Esophagus (tissue), 2 donors: ENCODE measurements around the gene CLEC4D. TPM values are rescaled to one million over a fixed set of nuclear protein-coding genes. Genes with fewer than 3 reads are reported as not detected.
"Not testable (repeated sequence)": the region's sequence is repeated elsewhere in the genome, so short reads cannot be mapped to it uniquely, and the experiment has no call there.

ENCODE experiments used
- H3K27ac ChIP-seq, 2 donors: one replicate each; pipeline ENCODE4 v1.5.1; 2013; ENCODE audit warnings: low read depth in 2 of 2, mild to moderate bottlenecking in 2 of 2, inconsistent platforms in 1 of 2, low read length in 1 of 2, moderate library complexity in 1 of 2
- H3K27me3 ChIP-seq, 2 donors: one replicate each; pipeline ENCODE4 v1.6.1; 2013; ENCODE audit warnings: low read length in 2 of 2, control low read depth in 1 of 2, mild to moderate bottlenecking in 1 of 2; ENCODE audit not compliant: insufficient read depth in 2 of 2, control insufficient read depth in 1 of 2
- H3K36me3 ChIP-seq, 2 donors: one replicate each; pipeline ENCODE4 v1.6.1; 2013; ENCODE audit warnings: low read length in 1 of 2; ENCODE audit not compliant: control insufficient read depth in 2 of 2, insufficient read depth in 2 of 2
- H3K4me1 ChIP-seq, 2 donors: one replicate each; pipeline ENCODE4 v1.6.1; 2013; ENCODE audit warnings: low read length in 1 of 2; ENCODE audit not compliant: control insufficient read depth in 2 of 2, insufficient read depth in 2 of 2
- H3K4me3 ChIP-seq, 2 donors: one replicate each; pipeline ENCODE4 v1.5.1; 2013; ENCODE audit warnings: low read length in 2 of 2, mild to moderate bottlenecking in 2 of 2, low read depth in 1 of 2, moderate library complexity in 1 of 2
- H3K9me3 ChIP-seq, 2 donors: one replicate each; pipeline ENCODE4 v1.6.1; 2013; ENCODE audit warnings: mild to moderate bottlenecking in 2 of 2, low read depth in 1 of 2, low read length in 1 of 2, moderate library complexity in 1 of 2; ENCODE audit not compliant: control insufficient read depth in 2 of 2, insufficient read depth in 1 of 2
- WGBS, 2 donors: extraction: QIAGEN DNeasy Blood & Tissue Kit; methylation state at CpG; one replicate each; pipeline ENCODE4 v1.1.7; 2013; 5-methylcytosine and 5-hydroxymethylcytosine counted together
- polyA plus RNA-seq, 2 donors: library from polyadenylated mRNA; stranded (reverse); fragments of 200-250 nt; gene quantifications; one replicate each; pipeline ENCODE4 v1.2.3, GENCODE V29; 2013
- donor health status: healthy with polysubstance abuse.
- donor health status: Bipolar disorder and iron deficiency.

CLEC4D gene
- polyA plus RNA-seq, 2 donors: 0.02 TPM; not detected in 1

GRCh38 chr12:8495671-8496070 lies 17.6 kb upstream of the CLEC4D start:
- H3K4me3 ChIP-seq, H3K9me3 ChIP-seq, H3K27ac ChIP-seq, H3K36me3 ChIP-seq, H3K27me3 ChIP-seq, H3K4me1 ChIP-seq: not testable (repeated sequence)
- WGBS, 2 donors: 89 to 92% methylated on average over 4 of the region's 4 CpGs

- H3K9me3 ChIP-seq, H3K36me3 ChIP-seq: not testable (repeated sequence)
- 57 to 60% methylated on average over 7 of the region's 7 CpGs for WGBS, 2 donors
Measured at GRCh38 chr12:8496074-8496473, 17.2 kb upstream of the CLEC4D start.

DNA sequence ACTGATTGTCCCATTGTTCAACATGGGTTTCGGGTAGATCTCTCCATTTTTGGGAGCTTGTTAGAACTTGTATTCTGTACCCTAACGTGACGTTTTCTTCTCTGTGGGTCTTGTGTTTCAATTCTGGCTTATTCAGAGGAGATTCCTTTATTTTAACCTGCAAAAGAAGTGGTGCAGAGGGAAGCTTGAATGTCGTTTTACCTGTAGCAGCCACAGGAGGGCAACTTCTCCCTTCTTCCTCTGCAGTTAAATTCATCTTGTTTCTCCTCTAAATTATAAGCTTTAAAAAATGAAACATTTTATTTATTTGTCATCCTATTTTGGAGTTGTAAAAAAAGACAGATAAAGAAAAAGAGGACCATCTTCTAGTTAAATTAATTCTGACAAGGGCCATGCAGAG lies 13.7 kb upstream of the CLEC4D start:
- Histone ChIP-seq H3K36me3 (no peaks in the 10 kb centered on the region), H3K27me3 (no peaks in the 10 kb centered on the region), H3K27ac (no peak overlapping the region), H3K4me3 (no peak overlapping the region), H3K9me3 (no peaks in the 10 kb centered on the region), H3K4me1 (no peaks in the 10 kb centered on the region)
- 40 to 43% methylated on average over 4 of the region's 4 CpGs for WGBS, 2 donors

More at GRCh38 chr12:8496074-8496473, 17.2 kb upstream of the CLEC4D start:
- H3K4me1 ChIP-seq, H3K27me3 ChIP-seq, H3K27ac ChIP-seq, H3K4me3 ChIP-seq: not testable (repeated sequence)

- Histone ChIP-seq H3K36me3 (no peaks in the 10 kb centered on the region), H3K27ac (no peak overlapping the region), H3K4me1 (no peaks in the 10 kb centered on the region), H3K9me3 (no peaks in the 10 kb centered on the region), H3K27me3 (no peaks in the 10 kb centered on the region), H3K4me3 (no peak overlapping the region)
- WGBS, 2 donors: 75 to 76% methylated on average over 3 of the region's 3 CpGs
Measured at GRCh38 chr12:8501720-8502119, 11.6 kb upstream of the CLEC4D start.

- 66 to 76% methylated on average over 1 of the region's 1 CpG for WGBS, 2 donors
Measured at GRCh38 chr12:8504351-8504750, 9.0 kb upstream of the CLEC4D start.

GRCh38 chr12:8507596-8507995 lies 5.7 kb upstream of the CLEC4D start:
- H3K4me3 ChIP-seq: no peak overlapping the region
- no peaks in the 10 kb centered on the region for H3K36me3 ChIP-seq
- no peaks in the 10 kb centered on the region for H3K9me3 ChIP-seq
- H3K27me3 ChIP-seq: no peaks in the 10 kb centered on the region
- no peak overlapping the region for H3K27ac ChIP-seq
- no peaks in the 10 kb centered on the region for H3K4me1 ChIP-seq
- WGBS, 2 donors: 86 to 89% methylated on average over 3 of the region's 3 CpGs

More at GRCh38 chr12:8504351-8504750, 9.0 kb upstream of the CLEC4D start:
- Histone ChIP-seq H3K36me3 (no peaks in the 10 kb centered on the region), H3K4me1 (no peaks in the 10 kb centered on the region), H3K27me3 (no peaks in the 10 kb centered on the region), H3K9me3 (no peaks in the 10 kb centered on the region), H3K27ac (no peak overlapping the region), H3K4me3 (no peak overlapping the region)

DNA sequence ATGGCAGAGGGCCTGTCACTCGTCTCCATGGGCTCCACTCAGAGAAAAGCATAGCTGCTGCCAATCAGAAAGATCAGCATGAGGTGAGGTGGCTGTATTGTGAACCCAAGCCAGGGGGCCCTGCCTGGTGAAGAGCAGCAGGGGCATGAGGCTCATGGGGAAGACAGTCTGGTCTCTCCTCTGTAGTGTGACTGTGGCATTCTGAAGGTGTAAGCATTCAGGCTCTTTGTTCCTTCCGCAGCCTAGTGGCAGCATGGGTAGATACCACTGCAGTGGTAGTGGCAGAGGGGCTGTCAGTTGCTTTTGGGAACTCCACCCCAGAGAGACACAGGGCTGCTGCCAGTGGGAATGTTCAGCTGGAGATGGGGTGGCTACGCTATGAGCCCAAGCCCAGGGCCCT lies 5.1 kb upstream of the CLEC4D start:
- H3K27me3 ChIP-seq: no peaks in the 10 kb centered on the region
- no peak overlapping the region for H3K27ac ChIP-seq
- no peak overlapping the region for H3K4me3 ChIP-seq
- H3K9me3 ChIP-seq: no peaks in the 10 kb centered on the region
- no peaks in the 10 kb centered on the region for H3K36me3 ChIP-seq
- no peaks in the 10 kb centered on the region for H3K4me1 ChIP-seq
- 72 to 82% methylated on average over 3 of the region's 3 CpGs for WGBS, 2 donors

DNA sequence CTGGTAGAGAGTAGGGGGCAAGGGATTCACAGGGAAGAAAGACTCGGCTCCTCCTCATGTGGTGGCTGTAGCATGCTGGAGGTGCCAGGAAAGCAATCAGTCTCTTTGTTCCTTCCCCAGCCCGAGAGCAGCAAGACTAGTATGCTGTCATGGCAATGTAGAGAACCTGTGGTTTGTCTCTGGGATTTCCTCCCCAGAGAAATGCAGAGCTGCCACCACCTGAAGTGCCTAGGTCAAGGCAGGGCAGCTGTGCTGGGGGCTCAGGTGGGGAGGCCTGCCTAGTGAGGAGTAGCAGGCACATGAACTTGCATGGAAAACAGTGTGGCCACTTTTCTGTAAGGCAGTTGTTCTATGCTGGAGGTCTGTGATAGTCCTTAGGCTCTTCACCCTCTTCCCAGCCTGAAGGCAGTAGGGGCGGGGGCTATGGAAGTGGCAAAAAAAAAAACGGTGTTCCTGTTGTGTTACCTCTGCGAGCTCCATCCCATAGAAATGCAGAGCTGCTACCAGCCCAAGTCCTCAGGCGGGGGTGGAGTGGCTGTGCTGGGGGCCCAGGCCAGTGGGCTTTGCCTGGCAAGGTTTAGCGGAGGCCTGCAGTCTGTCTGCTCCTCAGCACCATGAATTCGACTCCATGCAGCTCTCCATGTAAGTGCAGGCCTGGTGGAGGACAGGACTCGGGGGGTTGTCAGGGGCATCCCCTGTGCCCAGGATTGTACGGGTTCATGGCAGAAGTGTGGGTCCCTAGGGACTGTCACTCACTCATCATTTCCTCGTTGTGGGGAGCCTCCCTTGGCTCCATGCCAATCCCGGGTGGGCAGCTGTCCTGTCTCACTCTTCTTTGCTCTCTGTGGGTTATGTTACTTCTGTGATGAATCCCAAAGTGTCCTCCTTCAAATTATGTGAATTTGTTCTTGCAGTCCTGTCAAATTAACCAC lies 4.1 kb upstream of the CLEC4D start:
- no peaks in the 10 kb centered on the region for H3K27me3 ChIP-seq
- no peaks in the 10 kb centered on the region for H3K9me3 ChIP-seq
- no peak overlapping the region for H3K27ac ChIP-seq
- WGBS, 2 donors: 61 to 63% methylated on average over 12 of the region's 12 CpGs
- no peaks in the 10 kb centered on the region for H3K4me1 ChIP-seq
- no peaks in the 10 kb centered on the region for H3K36me3 ChIP-seq
- H3K4me3 ChIP-seq: no peak overlapping the region

DNA sequence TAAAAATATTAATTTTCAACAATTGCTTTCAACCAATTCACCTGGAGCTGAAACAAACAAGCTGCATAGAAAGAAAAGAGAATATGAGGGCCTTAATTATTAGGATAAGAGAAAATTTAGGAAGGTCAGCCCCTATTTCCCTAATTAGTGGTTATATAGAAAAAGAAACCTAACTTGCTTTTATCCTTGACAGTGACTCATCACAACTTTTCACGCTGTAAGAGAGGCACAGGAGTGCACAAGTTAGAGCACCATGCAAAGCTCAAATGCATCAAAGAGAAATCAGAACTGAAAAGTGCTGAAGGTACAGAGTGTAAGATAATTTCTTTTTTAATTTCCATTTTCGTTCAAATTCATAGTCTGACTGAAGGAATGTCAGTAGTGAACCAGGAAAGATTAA lies 4.7 kb downstream of the CLEC4D start:
- H3K9me3 ChIP-seq: no peaks in the 10 kb centered on the region
- 51 to 62% methylated on average over 2 of the region's 2 CpGs for WGBS, 2 donors
- no peaks in the 10 kb centered on the region for H3K4me1 ChIP-seq
- no peak overlapping the region for H3K27ac ChIP-seq
- H3K4me3 ChIP-seq: no peak overlapping the region
- no peaks in the 10 kb centered on the region for H3K27me3 ChIP-seq
- H3K36me3 ChIP-seq: no peaks in the 10 kb centered on the region

DNA sequence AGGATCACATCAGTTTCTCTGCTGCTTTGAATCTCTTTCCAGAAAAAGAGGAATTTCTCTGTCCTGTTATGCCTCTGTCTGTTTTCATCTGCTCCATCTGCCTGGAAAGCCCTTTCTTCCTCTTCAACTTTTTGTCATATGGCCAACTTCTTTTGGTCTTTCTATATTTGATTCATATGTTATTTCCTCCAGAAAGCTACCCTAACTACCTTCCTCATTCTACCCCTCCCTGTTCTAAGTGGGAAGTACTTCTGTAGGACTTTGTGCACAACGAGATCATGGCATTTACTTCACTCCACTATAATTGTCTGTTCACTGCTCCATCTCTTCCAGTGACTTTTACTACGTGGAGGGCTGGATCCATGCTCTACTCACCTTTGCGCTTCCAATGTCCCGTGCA lies 5.9 kb downstream of the CLEC4D start:
- 75 to 80% methylated on average over 4 of the region's 4 CpGs for WGBS, 2 donors
- Histone ChIP-seq H3K4me3 (no peak overlapping the region), H3K4me1 (no peaks in the 10 kb centered on the region), H3K27ac (no peak overlapping the region), H3K36me3 (no peaks in the 10 kb centered on the region), H3K9me3 (no peaks in the 10 kb centered on the region), H3K27me3 (no peaks in the 10 kb centered on the region)
